ENCODE measurements around the gene ASXL2.

DNA sequence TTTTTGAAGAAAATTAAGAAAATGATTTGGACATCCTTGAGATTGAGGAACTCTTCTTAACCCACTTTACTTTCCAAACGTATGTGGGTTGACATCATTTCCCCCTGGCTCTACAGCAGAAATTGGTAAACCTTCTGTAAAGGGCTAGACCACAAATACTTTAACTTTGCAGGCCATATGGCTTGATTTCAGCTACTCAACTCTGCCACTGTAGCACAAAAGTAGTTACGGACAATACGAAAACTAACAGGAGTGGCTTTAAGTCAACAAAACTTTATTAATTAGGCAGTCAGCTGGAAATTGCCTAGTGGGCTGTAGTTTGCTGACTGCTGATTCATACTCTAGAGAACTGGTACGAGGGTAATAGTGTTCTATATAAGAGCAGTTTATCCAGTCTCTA, 121.8 kb downstream of the ASXL2 start:
- TF ChIP-seq, protein P1, sequence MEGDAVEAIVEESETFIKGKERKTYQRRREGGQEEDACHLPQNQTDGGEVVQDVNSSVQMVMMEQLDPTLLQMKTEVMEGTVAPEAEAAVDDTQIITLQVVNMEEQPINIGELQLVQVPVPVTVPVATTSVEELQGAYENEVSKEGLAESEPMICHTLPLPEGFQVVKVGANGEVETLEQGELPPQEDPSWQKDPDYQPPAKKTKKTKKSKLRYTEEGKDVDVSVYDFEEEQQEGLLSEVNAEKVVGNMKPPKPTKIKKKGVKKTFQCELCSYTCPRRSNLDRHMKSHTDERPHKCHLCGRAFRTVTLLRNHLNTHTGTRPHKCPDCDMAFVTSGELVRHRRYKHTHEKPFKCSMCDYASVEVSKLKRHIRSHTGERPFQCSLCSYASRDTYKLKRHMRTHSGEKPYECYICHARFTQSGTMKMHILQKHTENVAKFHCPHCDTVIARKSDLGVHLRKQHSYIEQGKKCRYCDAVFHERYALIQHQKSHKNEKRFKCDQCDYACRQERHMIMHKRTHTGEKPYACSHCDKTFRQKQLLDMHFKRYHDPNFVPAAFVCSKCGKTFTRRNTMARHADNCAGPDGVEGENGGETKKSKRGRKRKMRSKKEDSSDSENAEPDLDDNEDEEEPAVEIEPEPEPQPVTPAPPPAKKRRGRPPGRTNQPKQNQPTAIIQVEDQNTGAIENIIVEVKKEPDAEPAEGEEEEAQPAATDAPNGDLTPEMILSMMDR (IDR thresholded peaks at IDR 0.05): no peak
- TF ChIP-seq POLR2A (IDR thresholded peaks at IDR 0.05): no peak
